Measurements from ENCODE around the gene DIP2C. TPM values are rescaled to one million over a fixed set of nuclear protein-coding genes. Genes with fewer than 3 reads are reported as not detected.

The DIP2C gene
- total RNA-seq, 1 experiment from 2014 or later = 11.0 TPM

GRCh38 chr10:387593-387891 lies 301.9 kb downstream of the DIP2C start:
- no peak overlapping the region for H3K27ac Mint-ChIP-seq
- CTCF ChIA-PET = no interaction called here
- DNase-seq (ENCODE audit: low spot score) (no peak), ATAC-seq (no peak)
- TF ChIP-seq CTCF (IDR thresholded peaks at IDR 0.05) (no peak), PRRX2 (CRISPR knock-in tag; IDR thresholded peaks at IDR 0.05) (no peak), ZNF232 (CRISPR knock-in tag; IDR thresholded peaks at IDR 0.05) (no peak), ZNF219 (CRISPR knock-in tag; IDR thresholded peaks at IDR 0.05; ENCODE audit: borderline replicate concordance) (no peak), ZNF425 (CRISPR knock-in tag; conservative IDR thresholded peaks at IDR 0.05) (no peak), TEAD1 (CRISPR knock-in tag; IDR thresholded peaks at IDR 0.05) (no peak), E2F5 (CRISPR knock-in tag; IDR thresholded peaks at IDR 0.05) (no peak), NFE2L1 (CRISPR knock-in tag; IDR thresholded peaks at IDR 0.05) (no peak), ELF4 (CRISPR knock-in tag; IDR thresholded peaks at IDR 0.05; ENCODE audit: low read depth) (no peak), ATF6 (CRISPR knock-in tag; IDR thresholded peaks at IDR 0.05) (no peak), FOXP1 (CRISPR knock-in tag; IDR thresholded peaks at IDR 0.05; ENCODE audit: borderline replicate concordance) (no peak), PREB (CRISPR knock-in tag; IDR thresholded peaks at IDR 0.05; ENCODE audit: borderline replicate concordance) (no peak), ATF1 (CRISPR knock-in tag; IDR thresholded peaks at IDR 0.05) (no peak), FOXJ3 (CRISPR knock-in tag; IDR thresholded peaks at IDR 0.05; ENCODE audit: borderline replicate concordance) (no peak)
- H3K4me3 Mint-ChIP-seq = no peak overlapping the region
- H3K4me1 Mint-ChIP-seq = no peaks in the 10 kb centered on the region
- POLR2A ChIA-PET = no interaction called here
- H3K36me3 Mint-ChIP-seq = no peaks in the 10 kb centered on the region
- H3K27me3 Mint-ChIP-seq (ENCODE audit: low read depth) = no peaks in the 10 kb centered on the region
- H3K9me3 Mint-ChIP-seq = no peaks in the 10 kb centered on the region

- Mint-ChIP-seq H3K27ac (no peak overlapping the region; the same call in 1 of the 2 replicates), H3K36me3 (no peaks in the 10 kb centered on the region), H3K4me3 (no peak overlapping the region), H3K4me1 (no peaks in the 10 kb centered on the region), H3K27me3 (ENCODE audit: low read depth) (no peaks in the 10 kb centered on the region), H3K9me3 (no peaks in the 10 kb centered on the region)
- no peak for ATAC-seq
- no peak for DNase-seq (ENCODE audit: low spot score)
- POLR2A ChIA-PET = no interaction called here
- CTCF ChIA-PET = no interaction called here
- TF ChIP-seq GTF2I (CRISPR knock-in tag; conservative IDR thresholded peaks at IDR 0.05) = no peak
These were observed 302.5 kb downstream of the DIP2C start for GRCh38 chr10:386771-387592.

Data from WTC11 (cell line).